Measurements from ENCODE around the gene TMEM171.

Gene TMEM171, protein sequence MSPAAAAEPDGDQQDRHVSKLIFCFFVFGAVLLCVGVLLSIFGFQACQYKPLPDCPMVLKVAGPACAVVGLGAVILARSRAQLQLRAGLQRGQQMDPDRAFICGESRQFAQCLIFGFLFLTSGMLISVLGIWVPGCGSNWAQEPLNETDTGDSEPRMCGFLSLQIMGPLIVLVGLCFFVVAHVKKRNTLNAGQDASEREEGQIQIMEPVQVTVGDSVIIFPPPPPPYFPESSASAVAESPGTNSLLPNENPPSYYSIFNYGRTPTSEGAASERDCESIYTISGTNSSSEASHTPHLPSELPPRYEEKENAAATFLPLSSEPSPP

DNA sequence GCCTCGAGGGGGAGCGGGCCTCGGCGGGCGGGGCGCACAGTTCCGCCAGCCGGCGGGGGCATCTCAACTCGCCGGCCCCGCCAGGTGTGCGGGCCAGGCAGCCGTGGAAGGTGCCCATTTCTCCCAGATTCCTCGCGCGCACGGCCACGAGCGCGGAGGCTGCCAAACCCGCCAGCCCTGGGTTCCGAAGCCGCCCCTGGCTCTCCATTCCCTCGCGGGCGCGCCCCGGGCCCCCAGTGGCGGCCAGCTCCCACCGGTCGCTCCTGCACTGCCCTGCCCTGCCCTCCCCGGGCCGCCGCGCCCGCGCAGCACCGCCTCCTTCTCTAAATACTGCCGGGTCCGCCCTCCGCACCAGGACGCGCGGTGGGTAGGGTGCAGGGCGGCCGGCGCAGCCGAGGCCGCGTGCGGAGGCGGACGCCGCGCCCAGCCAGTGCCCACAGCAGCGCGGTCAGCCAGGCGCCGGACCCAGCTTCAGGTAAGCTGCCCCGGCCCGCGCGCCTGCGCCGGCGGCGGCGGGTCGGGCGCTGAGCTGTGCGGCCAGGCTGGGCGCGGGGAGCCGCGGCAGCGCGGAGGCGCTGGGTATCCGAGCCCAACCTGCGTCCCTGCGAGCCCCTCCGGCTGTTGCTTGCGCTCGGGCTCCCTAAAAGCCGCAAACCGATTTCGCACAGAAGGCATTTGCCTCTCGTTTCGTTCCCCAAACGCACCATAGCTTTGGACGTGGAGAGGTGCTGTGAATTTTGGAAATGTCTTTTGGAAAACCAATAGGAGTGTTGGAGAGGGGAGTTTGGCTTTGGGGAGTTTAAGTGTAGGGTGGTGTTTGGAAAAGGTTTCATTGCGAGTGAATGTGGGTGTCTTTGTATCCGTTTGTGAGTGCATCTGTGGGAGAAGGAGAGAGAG is at the start of gene TMEM171:
Gene TMEM171 (plus strand): TSS at position 354 of the 897 bp plus-strand sequence. CDS start 2,799 bp downstream, outside the sequence.
- peak in 1 of 14 donors; percentile 37 for DNase-seq

DNA sequence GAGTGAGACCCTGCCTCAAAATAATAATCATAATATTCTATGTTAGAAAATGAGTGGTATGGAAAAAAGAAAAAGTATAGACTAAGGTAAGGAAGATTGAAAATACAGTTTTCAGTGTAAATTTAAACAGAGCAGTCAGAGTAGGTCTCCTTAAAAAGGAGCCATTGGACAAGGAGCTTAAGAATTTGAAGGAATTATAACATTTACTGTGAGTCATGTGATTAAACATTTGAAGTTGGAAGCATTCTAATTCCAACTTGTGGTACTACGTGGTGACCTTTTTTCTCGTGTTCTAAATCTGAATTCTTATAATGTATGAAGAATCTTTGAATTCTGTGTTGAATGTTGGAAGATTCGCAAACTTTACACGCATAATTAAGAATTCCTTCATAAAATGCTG is 39.3 kb upstream of the TMEM171 start:
- DNase-seq, result no peak

DNA sequence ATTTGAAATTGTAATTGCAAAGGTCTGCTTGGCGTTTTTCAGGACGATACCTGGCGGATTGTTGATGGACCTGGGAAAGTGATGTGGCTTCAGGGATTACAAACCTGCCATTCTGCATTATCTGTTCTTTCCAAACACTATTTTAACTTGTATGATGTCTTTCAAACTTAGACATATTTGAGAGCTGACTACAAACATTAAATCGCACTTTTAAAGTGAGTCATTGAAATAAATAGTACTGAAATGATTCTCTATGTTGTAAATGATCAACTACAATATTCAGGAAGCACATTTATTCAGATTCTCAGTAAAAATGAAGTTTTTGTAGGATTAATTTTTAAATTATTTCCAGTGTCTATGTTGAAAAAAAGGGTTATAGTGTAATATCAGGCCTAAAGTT is 32.3 kb upstream of the TMEM171 start:
- no peak for DNase-seq

DNA sequence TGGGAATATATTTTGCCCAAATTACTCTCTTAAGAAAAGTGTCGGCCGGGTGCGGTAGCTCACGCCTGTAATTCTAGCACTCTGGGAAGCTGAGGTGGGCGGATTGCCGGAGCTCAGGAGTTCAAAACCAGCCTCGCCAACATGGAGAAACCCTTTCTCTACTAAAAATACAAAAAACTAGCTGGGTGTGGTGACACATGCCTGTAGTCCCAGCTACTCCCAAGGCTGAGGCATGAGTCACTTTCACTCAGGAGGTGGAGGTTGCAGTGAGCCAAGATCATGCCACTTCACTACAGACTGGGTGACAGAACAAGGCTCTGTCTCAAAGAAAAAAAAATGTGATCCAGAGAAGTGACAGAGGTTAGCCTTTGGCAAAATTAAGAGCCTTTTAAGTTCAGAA is 26.4 kb upstream of the TMEM171 start:
- no peak for DNase-seq

DNA sequence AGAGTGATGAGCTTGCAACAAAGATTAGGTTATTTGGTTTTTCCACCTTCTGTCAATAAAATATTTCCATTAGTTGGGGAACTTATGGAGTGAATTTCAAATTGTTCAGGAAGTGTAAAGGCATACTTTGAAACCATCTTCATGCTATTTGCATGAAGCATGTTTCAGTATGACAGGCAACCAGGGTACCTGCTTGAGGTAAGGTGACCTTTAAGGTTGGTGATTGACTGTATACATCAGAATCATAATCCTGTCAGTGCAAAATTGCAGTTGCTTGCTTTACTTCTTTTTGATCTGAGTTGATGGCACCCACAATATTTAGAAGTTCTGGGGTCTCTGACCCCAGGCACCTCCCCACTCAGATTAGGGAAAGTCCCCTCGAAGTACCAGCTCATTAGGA is 26.0 kb upstream of the TMEM171 start:
- no peak for DNase-seq

DNA sequence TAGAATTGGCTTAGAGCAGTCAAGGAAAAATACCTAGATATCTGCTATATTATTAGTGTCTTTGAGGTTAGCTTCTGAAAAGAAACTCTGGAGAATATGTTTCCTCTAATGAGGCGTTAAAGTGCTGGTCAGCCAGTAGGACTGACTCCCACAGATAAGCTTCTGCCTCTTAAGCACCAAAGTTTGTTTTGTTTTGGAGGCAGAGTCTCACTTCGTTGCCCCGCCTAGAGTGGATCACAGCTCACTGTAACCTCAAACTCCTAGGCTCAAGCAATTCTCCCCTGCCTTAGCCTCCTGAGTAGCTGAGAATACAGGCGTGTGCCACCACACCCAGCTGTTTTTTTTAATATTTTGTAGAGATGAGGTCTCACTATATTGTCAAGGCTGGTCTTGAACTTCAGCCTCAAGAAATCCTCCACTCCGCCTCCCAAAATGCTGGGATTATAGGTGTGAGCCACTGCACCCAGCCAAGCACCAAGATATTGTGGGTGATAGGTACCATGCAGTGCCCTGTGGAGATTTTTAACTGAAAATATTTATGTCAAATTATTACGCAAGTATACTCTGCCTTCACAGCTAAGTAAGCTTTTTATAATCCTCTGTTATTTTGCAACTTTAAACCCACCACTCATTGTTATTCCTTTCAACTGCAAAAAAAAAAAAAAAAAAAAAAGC is 24.7 kb upstream of the TMEM171 start:
- no peak for DNase-seq

DNA sequence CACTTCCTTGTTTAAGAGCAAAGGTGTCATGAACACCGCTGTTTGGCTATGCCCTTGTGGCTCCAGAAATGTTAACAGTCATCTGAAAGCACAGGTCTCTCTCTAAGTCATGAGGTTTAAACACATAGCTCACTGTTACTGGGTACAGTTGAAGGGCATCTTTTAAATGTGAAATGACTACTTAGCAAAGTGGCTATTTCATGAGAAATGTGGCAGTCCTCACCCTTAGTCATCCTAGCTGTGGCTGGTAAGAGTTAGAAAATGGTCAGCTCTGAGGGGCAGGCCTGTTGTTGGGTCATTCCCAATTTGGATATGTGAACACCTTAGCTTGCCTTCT is 24.2 kb upstream of the TMEM171 start:
- no peak for DNase-seq

DNA sequence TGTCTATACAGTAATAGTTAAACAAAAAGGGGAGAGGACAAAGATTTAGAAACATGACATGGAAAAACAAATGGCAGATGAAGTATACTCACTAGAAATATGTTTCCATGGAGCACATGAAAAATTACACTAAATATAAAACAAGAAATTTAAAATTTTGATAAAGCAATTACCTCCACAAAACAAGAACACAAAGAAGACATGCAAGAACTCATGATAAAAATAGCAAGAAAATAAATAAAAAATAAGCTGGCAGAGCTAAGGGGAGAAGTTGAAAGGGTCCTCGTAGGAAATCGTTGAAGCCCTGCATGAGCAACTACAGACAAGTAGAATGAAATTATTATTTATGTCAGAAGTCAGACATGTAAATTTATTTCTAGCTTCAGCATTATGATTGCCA is 22.6 kb upstream of the TMEM171 start:
- no peak for DNase-seq

DNA sequence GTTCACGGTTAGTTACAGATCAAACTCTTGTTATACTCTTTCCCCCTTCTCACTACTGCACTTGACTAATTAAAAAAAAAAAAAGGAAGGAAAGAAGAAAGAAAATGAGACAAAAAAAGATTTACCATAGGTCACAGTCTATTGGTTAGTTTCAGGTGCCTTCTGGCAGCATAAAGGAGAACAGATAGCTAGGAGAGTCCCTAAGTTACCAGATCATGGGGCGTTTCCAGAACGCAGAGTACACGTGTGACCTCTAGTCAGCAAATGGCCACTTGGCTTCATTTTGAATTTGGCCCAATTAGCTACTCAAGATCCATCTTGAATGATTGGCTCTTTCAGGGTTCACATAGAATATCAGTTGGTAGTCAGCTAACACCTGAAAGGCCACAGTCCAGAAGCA is 20.3 kb upstream of the TMEM171 start:
- no peak for DNase-seq

DNA sequence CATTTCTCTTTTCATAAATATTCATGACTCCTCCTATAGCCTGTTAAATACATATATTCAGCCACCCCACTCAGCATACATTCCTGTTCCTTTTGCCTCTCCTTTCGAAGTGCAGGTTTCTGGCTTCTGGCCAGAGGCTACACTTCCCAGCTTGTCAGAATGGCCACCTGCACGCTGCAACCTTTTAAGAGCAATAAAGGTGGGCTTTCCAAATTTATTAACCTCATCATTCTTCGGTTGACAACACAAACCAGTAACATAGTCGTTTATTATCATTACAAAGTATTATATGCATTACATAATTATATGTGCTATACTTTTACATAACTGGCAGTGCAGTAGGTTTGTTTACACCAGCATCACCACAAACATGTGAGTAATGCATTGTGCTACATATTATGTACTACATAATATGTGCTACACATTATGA is 16.5 kb upstream of the TMEM171 start:
- DNase-seq, result no peak

DNA sequence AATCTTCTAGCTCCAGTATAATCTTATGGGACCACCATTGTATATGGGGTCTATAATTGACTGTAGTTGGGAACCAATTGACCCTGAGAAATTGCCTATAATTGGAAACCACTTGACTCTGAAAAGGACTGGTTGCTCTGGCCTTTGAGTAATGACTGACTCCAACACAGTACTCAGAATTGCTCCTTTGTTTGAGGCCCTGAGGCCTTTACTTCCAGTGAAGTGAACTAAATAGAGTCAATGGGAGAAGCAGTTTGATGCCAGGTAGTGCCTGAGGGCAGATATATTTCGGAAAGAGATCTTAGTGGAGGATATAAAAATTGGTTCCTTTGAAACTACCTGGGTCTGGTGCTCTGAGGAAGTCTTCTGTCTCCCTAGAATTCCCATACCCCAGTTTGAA is 16.0 kb upstream of the TMEM171 start:
- no peak for DNase-seq

DNA sequence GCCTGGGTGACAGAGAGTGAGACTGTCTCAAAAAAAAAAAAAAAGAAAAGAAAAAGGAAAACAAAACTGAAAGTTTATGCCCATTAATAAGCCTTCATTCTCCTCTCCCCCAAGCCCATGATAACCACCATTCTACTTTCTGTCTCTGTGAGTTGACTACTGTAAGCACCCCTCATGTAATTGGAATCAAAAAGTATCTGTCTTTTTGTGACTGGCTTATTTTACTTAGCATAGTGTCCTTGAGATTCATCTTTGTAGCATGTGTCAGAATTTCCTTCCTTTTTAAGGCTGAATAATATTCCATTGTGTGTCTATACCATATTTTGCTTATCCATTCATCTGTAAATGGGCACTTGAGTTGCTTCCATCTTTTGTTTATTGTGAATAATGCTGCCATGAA is 14.0 kb upstream of the TMEM171 start:
- DNase-seq, result no peak

DNA sequence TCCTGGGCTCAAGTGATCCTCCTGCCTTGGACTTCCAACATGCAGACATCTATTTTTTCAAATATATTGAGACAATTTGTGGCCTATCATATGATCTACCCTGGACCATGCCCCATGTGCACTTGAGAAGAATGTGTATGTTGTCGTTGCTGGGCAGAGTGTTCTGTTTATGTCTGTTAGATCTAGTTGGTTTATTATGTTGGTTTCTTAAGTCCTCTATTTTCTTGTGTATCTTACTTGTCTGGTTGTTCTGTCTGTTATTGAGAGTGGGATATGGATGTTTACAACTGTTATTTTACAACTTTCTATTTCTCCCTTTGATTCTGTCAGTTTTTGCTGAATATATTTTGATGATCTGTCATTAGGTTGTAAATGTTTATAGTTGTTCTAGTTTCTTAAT is 10.2 kb upstream of the TMEM171 start:
- no peak for DNase-seq

DNA sequence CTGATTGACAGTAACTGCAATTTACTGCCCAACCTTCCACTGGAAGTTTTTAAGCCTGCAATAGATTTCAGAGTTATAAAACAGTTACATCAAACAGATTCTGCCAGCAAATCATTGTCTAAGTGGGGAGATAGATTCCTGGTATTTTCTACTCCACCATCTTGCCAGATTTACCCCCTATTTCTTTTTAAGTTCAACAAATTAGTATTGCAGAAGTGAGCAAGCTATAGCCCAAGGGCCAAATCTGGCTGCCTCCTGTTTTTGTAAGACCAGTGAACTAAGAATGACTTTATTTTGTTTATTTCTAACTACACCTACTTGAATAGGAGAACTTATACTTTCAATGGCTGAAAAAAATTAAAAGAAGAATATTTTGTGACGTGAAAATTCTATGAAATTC is 8.8 kb upstream of the TMEM171 start:
- no peak for DNase-seq

DNA sequence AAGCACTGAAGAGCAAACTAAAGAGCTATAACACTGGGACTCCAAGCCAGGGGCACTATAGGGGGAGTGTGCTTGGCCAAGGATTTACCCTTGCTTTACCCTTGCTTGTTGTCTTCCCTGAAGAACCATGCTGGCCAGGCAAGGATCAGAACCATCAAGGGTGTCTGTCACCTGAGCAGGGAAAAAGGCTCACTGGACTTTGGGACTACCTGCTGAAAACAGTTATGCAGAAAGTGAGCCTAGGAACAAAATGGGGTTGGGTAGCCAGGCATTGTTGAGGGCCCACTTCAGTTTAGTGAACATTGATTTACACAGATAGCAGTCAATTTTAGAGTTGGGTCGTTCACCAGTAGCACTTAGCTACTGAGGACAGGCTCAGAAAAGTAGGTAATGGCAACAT is 8.0 kb upstream of the TMEM171 start:
- no peak for DNase-seq

DNA sequence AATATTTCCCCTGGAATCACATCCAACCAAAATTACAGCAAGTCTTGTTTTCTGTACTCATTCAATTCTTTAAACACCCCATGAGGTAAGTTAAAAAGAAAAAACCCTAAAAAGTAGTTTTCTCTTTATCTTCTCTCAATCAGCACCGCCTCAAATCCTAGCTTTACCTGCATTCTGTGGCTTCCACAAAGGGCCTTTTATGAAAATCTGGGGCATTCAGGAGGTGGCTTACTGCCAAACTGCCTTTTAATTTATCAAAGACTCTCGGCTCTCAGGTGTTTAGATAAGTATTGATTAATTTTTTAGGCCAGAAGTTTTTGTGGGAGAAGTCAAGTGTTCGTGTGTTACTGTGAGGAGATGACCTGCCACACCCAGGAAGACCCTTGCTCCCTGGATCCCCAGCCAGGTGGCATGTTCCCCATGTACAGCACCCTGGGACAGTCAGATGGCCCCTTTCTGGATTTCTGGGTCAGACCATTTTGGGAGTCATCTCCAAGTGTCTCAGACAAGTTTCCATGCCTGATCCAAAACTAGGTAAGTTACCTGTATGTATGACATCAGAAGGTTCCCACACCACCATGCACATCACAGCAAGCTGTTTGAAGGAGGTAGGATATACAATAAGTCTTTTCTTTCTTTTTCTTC is 6.2 kb upstream of the TMEM171 start:
- DNase-seq, result no peak

DNA sequence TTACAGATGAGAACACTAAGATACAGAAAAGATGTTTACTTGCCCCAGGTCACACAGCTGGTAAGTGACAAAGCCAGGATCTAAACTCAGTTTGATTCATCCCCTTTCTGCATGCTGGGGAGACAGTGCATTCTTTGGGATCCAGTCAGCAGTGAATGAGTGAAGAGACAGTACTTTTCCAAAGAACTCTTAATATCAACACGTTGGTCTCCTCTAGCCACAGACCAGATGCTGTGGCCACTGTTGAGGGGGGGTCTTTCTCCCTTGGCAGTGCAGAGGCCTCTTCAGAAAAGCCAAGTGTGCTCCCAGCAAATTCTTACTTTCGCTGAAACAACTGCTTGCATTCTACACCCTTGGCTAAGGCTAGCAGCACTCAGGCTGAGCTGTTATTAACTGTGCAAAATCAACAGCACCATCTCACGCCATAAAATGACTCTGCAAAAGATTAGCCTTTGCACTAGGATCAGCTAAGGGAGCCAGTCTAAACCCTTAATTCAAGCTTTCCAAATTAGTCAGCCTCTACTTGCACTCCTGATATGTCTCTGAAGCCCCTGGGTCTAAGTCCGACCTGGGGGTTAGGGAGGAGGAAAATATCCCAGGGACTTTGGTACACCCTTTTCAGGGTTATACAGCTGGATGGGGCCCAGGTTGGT is 4.8 kb upstream of the TMEM171 start:
- no peak for DNase-seq

DNA sequence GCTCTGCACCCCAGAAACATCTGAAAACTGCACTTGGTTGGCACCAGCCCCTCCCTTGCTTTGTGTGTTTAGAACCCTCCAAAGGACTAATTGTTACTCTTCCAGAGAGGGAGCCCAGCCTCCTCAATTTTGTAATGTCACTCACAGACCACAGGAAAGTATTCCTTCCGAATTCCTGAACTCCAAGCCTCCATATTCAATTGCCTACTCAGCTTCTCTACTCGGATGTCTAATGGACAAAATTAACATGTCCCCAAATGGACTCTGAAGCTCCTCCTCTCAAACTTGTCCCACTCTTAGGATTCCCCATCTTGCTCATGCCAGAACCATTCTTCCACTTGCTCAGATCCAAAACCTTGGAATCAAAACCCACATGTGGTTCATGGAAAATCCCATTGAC is 3.9 kb upstream of the TMEM171 start:
- DNase-seq, result no peak

DNA sequence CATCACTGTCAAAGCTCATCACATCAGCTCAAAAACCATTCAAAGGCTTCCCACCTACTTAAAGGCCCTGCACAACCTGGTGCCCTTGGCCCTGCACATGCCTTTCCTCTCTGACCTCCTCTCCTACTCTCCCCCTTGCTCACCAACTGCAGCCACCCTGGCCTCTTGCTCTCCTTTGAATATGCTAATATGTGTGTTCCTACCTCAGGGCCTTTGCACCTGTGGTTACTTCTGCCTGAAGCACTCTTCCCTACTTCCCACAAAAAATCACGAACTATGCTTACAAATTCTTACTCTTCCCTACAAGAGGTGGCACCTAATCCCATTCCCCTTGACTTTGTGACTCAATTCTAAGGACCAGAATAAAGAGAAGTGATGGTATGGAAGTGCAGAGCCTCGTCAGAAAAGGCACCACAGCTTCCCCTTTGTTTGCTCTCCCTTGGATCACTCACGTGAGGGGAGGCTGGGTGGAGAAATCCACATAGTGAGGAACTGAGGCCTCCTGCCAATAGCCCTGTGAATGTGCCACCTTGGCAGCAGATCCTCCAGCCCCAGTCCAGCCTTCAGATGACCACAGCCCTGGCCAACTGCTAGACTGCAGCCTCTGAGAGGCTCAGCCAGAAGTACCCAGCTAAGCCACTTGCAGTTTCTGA is 3.2 kb upstream of the TMEM171 start:
- no peak for DNase-seq

DNA sequence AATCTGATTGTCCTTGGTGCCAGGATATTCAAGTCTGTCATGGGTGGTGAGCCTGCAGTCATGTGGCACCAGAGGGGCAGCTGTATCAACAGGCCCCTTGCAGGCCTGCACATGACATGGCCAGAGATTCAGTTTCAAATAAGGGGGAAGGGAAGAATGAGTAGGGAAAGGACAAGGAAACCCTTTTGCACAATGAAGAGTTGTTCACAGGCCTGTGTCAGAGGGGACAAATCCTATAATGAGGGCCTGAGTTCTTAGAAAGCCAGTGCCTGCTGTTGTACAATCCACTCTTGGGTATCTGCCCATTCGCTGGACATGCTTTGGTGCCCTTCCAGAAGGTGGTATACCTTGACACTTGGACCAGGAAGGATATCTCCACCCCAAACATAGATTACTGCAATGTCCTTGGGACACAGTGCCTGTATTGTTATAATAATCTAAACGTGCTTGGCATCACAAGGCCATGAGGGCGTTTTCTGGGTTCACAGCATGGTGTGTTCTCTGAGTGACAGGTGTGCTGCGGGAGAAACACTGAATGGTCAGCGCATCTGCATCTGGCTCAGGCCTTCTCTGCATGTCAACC is 1.9 kb upstream of the TMEM171 start:
- peak in 7 of 14 donors; percentile 12 to 61 (median 21) for DNase-seq

DNA sequence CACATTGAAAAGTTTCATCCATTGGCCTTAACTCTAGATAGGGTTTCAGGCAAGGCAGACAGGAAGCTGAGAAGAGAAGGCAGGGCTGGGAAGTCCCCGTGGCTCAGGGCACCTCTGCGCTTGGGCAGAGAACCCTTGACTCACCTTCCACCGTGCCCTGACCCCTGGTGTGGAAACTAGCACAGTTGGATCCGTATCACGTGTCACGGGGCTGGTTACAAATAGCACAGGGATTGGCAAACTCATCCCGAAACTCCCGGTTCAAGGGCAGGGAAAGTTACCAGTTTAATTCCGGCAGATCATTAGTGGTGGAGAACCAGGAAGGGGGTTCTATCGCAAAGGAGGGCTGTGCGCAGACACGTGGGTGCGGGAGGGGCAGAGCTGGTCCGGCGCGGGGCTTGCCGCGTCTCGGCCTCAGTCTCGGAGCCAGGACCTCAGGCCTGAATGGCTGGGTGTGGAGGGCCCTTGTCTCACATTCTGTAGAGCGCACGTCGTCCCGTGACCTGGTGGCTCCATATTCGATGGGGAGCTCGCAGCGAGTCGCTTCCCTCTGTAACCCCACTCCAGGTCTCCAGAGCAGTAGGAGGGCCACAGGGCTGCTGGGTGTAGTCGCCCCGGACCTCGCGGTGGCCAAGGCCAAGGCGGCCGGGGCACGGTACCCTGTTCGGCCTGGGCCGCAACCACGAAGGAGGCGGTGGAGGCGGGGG is 771 bp upstream of the TMEM171 start:
- DNase-seq, result no peak
